HL-60 (cell line): ENCODE measurements around the gene TKTL1.

Source experiments
- DNase-seq, 2 experiments: peaks; one replicate each; pipeline ENCODE4 v3.0.0-alpha.2; 2010 to 2020; ENCODE audit warnings: low read depth in 1 of 2, low spot score in 1 of 2
- H3K27ac ChIP-seq: fragments of 250-450 bp; sonication (Bioruptor Pico); replicated peaks from 2 replicates; pipeline ENCODE4 v1.5.1; 2020; ENCODE audit warnings: mild to moderate bottlenecking, moderate library complexity
- H3K27me3 ChIP-seq: fragments of 250-450 bp; sonication (Bioruptor Pico); 2 replicates; pipeline ENCODE4 v1.5.1; 2021; ENCODE audit warnings: mild to moderate bottlenecking, moderate library complexity; ENCODE audit not compliant: insufficient read depth, poor library complexity, severe bottlenecking
- H3K4me3 ChIP-seq: replicated peaks from 2 replicates; pipeline ENCODE4 v1.5.1; 2011; ENCODE audit warnings: mild to moderate bottlenecking, control low read depth, low read length; ENCODE audit not compliant: insufficient read depth
- GABPA ChIP-seq: IDR thresholded peaks from 2 replicates; pipeline ENCODE4 v1.6.1; 2012; ENCODE audit warnings: low read depth
- POLR2AphosphoS5 ChIP-seq: IDR thresholded peaks from 2 replicates; pipeline ENCODE4 v1.6.1; 2012; ENCODE audit warnings: low read depth
- SPI1 ChIP-seq: IDR thresholded peaks from 2 replicates; pipeline ENCODE4 v1.6.1; 2012; ENCODE audit warnings: low read depth, mild to moderate bottlenecking, borderline replicate concordance
- TF ChIP-seq, protein P1 (sequence below): IDR thresholded peaks from 2 replicates; pipeline ENCODE4 v1.6.1; 2012; ENCODE audit warnings: low read depth; ENCODE audit not compliant: insufficient replicate concordance
- TF ChIP-seq, protein P2 (sequence below): IDR thresholded peaks from one replicate; pipeline ENCODE4 v1.5.1; 2011; ENCODE audit warnings: low read length, control low read depth, inconsistent platforms; ENCODE audit not compliant: insufficient read depth

TKTL1 gene

GRCh38 chrX:154325541-154325940, 29.9 kb downstream of the TKTL1 start:
- no peak overlapping the region for H3K27ac ChIP-seq
- no peak overlapping the region for H3K4me3 ChIP-seq
- peaks cover 8% of the 10 kb centered on the region for H3K27me3 ChIP-seq
- no peak for DNase-seq
- TF ChIP-seq GABPA (no peak), SPI1 (no peak), POLR2AphosphoS5 (no peak)
- TF ChIP-seq, protein P1, sequence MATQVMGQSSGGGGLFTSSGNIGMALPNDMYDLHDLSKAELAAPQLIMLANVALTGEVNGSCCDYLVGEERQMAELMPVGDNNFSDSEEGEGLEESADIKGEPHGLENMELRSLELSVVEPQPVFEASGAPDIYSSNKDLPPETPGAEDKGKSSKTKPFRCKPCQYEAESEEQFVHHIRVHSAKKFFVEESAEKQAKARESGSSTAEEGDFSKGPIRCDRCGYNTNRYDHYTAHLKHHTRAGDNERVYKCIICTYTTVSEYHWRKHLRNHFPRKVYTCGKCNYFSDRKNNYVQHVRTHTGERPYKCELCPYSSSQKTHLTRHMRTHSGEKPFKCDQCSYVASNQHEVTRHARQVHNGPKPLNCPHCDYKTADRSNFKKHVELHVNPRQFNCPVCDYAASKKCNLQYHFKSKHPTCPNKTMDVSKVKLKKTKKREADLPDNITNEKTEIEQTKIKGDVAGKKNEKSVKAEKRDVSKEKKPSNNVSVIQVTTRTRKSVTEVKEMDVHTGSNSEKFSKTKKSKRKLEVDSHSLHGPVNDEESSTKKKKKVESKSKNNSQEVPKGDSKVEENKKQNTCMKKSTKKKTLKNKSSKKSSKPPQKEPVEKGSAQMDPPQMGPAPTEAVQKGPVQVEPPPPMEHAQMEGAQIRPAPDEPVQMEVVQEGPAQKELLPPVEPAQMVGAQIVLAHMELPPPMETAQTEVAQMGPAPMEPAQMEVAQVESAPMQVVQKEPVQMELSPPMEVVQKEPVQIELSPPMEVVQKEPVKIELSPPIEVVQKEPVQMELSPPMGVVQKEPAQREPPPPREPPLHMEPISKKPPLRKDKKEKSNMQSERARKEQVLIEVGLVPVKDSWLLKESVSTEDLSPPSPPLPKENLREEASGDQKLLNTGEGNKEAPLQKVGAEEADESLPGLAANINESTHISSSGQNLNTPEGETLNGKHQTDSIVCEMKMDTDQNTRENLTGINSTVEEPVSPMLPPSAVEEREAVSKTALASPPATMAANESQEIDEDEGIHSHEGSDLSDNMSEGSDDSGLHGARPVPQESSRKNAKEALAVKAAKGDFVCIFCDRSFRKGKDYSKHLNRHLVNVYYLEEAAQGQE, result no peak
- TF ChIP-seq, protein P2, sequence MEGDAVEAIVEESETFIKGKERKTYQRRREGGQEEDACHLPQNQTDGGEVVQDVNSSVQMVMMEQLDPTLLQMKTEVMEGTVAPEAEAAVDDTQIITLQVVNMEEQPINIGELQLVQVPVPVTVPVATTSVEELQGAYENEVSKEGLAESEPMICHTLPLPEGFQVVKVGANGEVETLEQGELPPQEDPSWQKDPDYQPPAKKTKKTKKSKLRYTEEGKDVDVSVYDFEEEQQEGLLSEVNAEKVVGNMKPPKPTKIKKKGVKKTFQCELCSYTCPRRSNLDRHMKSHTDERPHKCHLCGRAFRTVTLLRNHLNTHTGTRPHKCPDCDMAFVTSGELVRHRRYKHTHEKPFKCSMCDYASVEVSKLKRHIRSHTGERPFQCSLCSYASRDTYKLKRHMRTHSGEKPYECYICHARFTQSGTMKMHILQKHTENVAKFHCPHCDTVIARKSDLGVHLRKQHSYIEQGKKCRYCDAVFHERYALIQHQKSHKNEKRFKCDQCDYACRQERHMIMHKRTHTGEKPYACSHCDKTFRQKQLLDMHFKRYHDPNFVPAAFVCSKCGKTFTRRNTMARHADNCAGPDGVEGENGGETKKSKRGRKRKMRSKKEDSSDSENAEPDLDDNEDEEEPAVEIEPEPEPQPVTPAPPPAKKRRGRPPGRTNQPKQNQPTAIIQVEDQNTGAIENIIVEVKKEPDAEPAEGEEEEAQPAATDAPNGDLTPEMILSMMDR, result no peak

GRCh38 chrX:154327038-154327820, 31.6 kb downstream of the TKTL1 start:
- Histone ChIP-seq H3K27me3 (peaks cover 8% of the 10 kb centered on the region), H3K27ac (no peak overlapping the region), H3K4me3 (no peak overlapping the region)
- DNase-seq, result no peak
- TF ChIP-seq SPI1, result peak; percentile 25; the same call in 1 of the 2 replicates
- TF ChIP-seq, protein P2, result no peak
- no peak for TF ChIP-seq GABPA

DNA sequence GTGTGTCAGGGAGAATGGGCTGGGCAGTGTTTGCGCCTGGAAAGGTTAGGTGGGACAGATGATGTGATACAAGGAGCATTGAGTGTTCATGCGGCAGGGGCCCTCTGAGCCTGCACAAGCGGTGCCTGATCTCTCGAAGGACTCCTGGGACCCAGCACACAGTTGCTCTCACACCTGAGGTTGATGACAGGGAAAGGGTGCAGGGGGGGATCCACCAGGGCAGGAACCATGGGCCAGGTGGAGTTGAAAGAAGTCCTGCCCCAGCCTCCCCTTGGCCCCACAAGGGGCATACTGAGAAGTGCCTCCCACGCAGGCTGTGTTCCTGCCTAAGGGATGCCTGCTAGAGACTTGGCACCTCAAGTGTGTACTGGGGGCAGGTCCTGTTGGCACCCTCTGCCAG, 33.1 kb downstream of the TKTL1 start:
- Histone ChIP-seq H3K4me3 (no peak overlapping the region), H3K27ac (no peak overlapping the region), H3K27me3 (peaks cover 8% of the 10 kb centered on the region)
- no peak for TF ChIP-seq GABPA
- TF ChIP-seq, protein P1, result no peak
- DNase-seq, result no peak

DNA sequence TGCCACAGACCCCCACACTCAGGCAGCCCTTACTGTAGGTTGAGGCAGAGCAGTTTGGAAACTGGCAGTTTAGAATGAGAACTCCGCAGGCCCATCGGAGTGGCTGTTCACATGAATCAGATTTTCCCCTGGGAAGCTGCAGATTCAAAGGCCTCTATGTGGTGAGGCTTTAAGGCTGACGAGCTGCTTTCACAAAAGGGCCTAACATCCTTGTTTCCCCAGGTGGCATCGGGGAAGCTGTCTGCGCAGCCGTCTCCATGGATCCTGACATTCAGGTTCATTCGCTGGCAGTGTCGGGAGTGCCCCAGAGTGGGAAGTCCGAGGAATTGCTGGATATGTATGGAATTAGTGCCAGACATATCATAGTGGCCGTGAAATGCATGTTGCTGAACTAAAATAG, 33.7 kb downstream of the TKTL1 start:
- H3K4me3 ChIP-seq, result no peak overlapping the region
- TF ChIP-seq POLR2AphosphoS5 (no peak), SPI1 (no peak), GABPA (no peak)
- TF ChIP-seq, protein P2, result no peak
- TF ChIP-seq, protein P1, result no peak

More for the DNA sequence above, 33.7 kb downstream of the TKTL1 start:
- Histone ChIP-seq H3K27me3 (peaks cover 8% of the 10 kb centered on the region), H3K27ac (no peak overlapping the region)
- no peak for DNase-seq
